ENCODE data around the gene IFRD2. TPM values are rescaled to one million over a fixed set of nuclear protein-coding genes. Genes with fewer than 3 reads are reported as not detected.

The IFRD2 gene
- total RNA-seq, 1 donor from 2014 or later = 54.2 TPM

DNA sequence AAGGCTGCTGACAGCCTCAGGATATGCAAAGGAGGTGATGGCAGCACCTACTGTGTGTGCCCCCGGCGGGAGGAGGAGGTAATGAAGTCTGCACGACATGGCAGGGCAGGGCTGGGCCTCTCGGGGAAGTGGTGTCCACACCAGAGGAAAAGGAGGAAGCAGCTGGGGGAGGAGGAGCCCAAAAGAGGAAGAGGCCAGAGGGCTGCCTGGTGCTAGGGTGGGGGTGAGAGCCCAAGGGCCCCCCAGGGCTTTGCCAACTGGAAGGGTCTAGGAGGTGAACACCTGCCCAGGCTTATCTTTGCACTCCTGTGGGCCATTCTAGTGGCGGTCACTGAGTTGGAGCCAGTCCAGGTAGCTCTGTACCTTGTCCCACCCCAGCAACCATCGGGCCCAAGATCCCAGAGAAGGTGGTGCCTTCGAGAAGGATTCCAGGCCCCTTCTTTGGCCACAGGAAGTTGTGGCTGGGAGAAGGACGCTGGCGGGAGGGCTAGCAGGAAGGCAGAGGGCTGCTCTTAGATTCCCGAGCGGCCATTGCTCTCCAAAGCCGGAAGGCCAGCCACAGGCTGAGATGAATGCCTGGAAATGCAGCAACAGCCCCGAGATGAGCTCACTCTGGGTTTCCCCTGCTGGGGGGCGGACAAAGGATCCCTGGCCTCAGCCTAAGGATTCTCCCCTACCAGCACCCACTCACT lies 49.2 kb downstream of the IFRD2 start:
- H3K4me3 Mint-ChIP-seq (ENCODE audit: unreplicated experiment) = no peak overlapping the region
- H3K36me3 Mint-ChIP-seq (ENCODE audit: unreplicated experiment) = no peaks in the 10 kb centered on the region
- H3K27ac Mint-ChIP-seq (ENCODE audit: unreplicated experiment) = peak overlapping the region; percentile 88
- H3K27me3 Mint-ChIP-seq (ENCODE audit: unreplicated experiment) = no peaks in the 10 kb centered on the region
- TF ChIP-seq, protein P1, sequence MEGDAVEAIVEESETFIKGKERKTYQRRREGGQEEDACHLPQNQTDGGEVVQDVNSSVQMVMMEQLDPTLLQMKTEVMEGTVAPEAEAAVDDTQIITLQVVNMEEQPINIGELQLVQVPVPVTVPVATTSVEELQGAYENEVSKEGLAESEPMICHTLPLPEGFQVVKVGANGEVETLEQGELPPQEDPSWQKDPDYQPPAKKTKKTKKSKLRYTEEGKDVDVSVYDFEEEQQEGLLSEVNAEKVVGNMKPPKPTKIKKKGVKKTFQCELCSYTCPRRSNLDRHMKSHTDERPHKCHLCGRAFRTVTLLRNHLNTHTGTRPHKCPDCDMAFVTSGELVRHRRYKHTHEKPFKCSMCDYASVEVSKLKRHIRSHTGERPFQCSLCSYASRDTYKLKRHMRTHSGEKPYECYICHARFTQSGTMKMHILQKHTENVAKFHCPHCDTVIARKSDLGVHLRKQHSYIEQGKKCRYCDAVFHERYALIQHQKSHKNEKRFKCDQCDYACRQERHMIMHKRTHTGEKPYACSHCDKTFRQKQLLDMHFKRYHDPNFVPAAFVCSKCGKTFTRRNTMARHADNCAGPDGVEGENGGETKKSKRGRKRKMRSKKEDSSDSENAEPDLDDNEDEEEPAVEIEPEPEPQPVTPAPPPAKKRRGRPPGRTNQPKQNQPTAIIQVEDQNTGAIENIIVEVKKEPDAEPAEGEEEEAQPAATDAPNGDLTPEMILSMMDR (IDR thresholded peaks at IDR 0.05) = no peak
- no peak for DNase-seq (ENCODE audit: extremely low spot score, unreplicated experiment)
- H3K4me1 Mint-ChIP-seq (ENCODE audit: unreplicated experiment) = peaks cover 80% of the 10 kb centered on the region
- H3K9me3 Mint-ChIP-seq (ENCODE audit: unreplicated experiment) = no peaks in the 10 kb centered on the region

- TF ChIP-seq, protein P1 (IDR thresholded peaks at IDR 0.05) = no peak
- Mint-ChIP-seq H3K9me3 (ENCODE audit: unreplicated experiment) (no peaks in the 10 kb centered on the region), H3K27me3 (ENCODE audit: unreplicated experiment) (no peaks in the 10 kb centered on the region), H3K4me1 (ENCODE audit: unreplicated experiment) (peaks cover 78% of the 10 kb centered on the region), H3K36me3 (ENCODE audit: unreplicated experiment) (no peaks in the 10 kb centered on the region), H3K4me3 (ENCODE audit: unreplicated experiment) (no peak overlapping the region), H3K27ac (ENCODE audit: unreplicated experiment) (peak overlapping the region; percentile 88)
- no peak for DNase-seq (ENCODE audit: extremely low spot score, unreplicated experiment)
These were observed 49.9 kb downstream of the IFRD2 start for GRCh38 chr3:50242381-50242770.

DNA sequence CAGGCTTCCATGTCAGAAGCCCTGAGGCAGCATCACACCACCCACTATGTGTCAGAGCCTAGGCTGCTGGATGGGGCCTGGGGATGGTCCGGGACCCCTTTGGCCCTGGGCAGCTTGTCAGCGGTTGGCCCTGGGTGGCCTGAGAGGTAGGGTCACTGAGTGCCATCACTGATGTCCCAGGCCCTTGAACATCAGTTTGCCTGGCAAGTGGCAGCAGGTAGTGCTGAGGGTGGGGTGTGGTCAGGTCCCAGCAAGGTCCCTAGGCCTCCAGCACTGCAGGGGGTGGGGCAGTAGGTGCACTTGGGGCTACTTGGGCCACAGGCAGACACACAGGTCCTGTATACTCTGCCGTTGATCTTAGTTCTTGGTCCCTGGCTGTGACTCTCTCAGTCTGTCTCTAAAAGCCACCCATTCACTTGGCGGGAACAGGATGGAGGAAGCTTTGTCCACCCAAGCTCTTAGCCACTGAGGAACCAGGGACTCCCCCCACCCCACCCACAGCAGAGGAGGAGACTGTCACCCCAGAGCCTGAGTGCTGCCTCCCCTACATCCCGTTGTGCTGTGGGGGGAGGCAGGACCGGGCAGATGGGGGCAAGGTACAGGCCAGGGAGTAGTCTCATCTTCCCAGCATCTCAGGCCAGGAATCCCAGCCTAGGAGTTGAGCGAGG lies 50.4 kb downstream of the IFRD2 start:
- H3K36me3 Mint-ChIP-seq (ENCODE audit: unreplicated experiment) = no peaks in the 10 kb centered on the region
- H3K27me3 Mint-ChIP-seq (ENCODE audit: unreplicated experiment) = no peaks in the 10 kb centered on the region
- no peaks in the 10 kb centered on the region for H3K9me3 Mint-ChIP-seq (ENCODE audit: unreplicated experiment)
- TF ChIP-seq, protein P1 (IDR thresholded peaks at IDR 0.05) = no peak
- no peak overlapping the region for H3K27ac Mint-ChIP-seq (ENCODE audit: unreplicated experiment)
- DNase-seq (ENCODE audit: extremely low spot score, unreplicated experiment) = no peak
- H3K4me3 Mint-ChIP-seq (ENCODE audit: unreplicated experiment) = no peak overlapping the region
- H3K4me1 Mint-ChIP-seq (ENCODE audit: unreplicated experiment) = peaks cover 73% of the 10 kb centered on the region

GRCh38 chr3:50241163-50241562 lies 51.1 kb downstream of the IFRD2 start:
- no peak overlapping the region for H3K4me3 Mint-ChIP-seq (ENCODE audit: unreplicated experiment)
- no peaks in the 10 kb centered on the region for H3K27me3 Mint-ChIP-seq (ENCODE audit: unreplicated experiment)
- H3K27ac Mint-ChIP-seq (ENCODE audit: unreplicated experiment) = peak overlapping the region; percentile 77
- H3K9me3 Mint-ChIP-seq (ENCODE audit: unreplicated experiment) = no peaks in the 10 kb centered on the region
- no peaks in the 10 kb centered on the region for H3K36me3 Mint-ChIP-seq (ENCODE audit: unreplicated experiment)
- H3K4me1 Mint-ChIP-seq (ENCODE audit: unreplicated experiment) = peaks cover 66% of the 10 kb centered on the region
- TF ChIP-seq, protein P1 (IDR thresholded peaks at IDR 0.05) = no peak
- no peak for DNase-seq (ENCODE audit: extremely low spot score, unreplicated experiment)

GRCh38 chr3:50239649-50240048 lies 52.6 kb downstream of the IFRD2 start:
- H3K4me3 Mint-ChIP-seq (ENCODE audit: unreplicated experiment) = peak overlapping the region; percentile 99
- peaks cover 56% of the 10 kb centered on the region for H3K4me1 Mint-ChIP-seq (ENCODE audit: unreplicated experiment)
- H3K36me3 Mint-ChIP-seq (ENCODE audit: unreplicated experiment) = no peaks in the 10 kb centered on the region
- no peak for DNase-seq (ENCODE audit: extremely low spot score, unreplicated experiment)
- no peaks in the 10 kb centered on the region for H3K27me3 Mint-ChIP-seq (ENCODE audit: unreplicated experiment)
- peak overlapping the region; percentile 92 for H3K27ac Mint-ChIP-seq (ENCODE audit: unreplicated experiment)
- H3K9me3 Mint-ChIP-seq (ENCODE audit: unreplicated experiment) = no peaks in the 10 kb centered on the region
- TF ChIP-seq, protein P1 (IDR thresholded peaks at IDR 0.05) = no peak

All from osteocyte (in vitro differentiated cells).